Trophoblast cell (in vitro differentiated cells and primary cell): Measurements from ENCODE around the gene RILP.
A peak's percentile ranks its signal among the peaks of the same experiment; 100 is the strongest.

Experiments
- DNase-seq, 2 donors: peaks; one replicate each; pipeline ENCODE4 v3.0.0-alpha.2; 2016
- H2AFZ ChIP-seq: 2 replicates; pipeline ENCODE4 v1.6.1; 2013; ENCODE audit warnings: low read length, moderate library complexity, mild to moderate bottlenecking; ENCODE audit not compliant: insufficient read depth, poor library complexity
- H2AK5ac ChIP-seq: 2 replicates; pipeline ENCODE4 v1.6.1; 2013; ENCODE audit warnings: mild to moderate bottlenecking, low read length
- H2BK120ac ChIP-seq: 2 replicates; pipeline ENCODE4 v1.6.1; 2013; ENCODE audit warnings: low read length, mild to moderate bottlenecking, moderate library complexity; ENCODE audit not compliant: insufficient read depth, poor library complexity
- H2BK12ac ChIP-seq: 2 replicates; pipeline ENCODE4 v1.6.1; 2013; ENCODE audit warnings: mild to moderate bottlenecking, low read length, moderate library complexity
- H2BK5ac ChIP-seq: 2 replicates; pipeline ENCODE4 v1.6.1; 2013; ENCODE audit warnings: low read length, low read depth, moderate library complexity, mild to moderate bottlenecking; ENCODE audit not compliant: poor library complexity
- H3K14ac ChIP-seq: 2 replicates; pipeline ENCODE4 v1.6.1; 2013; ENCODE audit warnings: mild to moderate bottlenecking, low read length
- H3K18ac ChIP-seq: 2 replicates; pipeline ENCODE4 v1.6.1; 2013; ENCODE audit warnings: mild to moderate bottlenecking, low read length
- H3K23ac ChIP-seq: 2 replicates; pipeline ENCODE4 v1.6.1; 2013; ENCODE audit warnings: low read length
- H3K27ac ChIP-seq: 2 replicates; pipeline ENCODE4 v1.5.1; 2013; ENCODE audit warnings: low read depth, mild to moderate bottlenecking, inconsistent platforms, low read length, moderate library complexity
- H3K27me3 ChIP-seq: 2 replicates; pipeline ENCODE4 v1.6.1; 2013; ENCODE audit warnings: inconsistent platforms, mild to moderate bottlenecking, low read length, moderate library complexity; ENCODE audit not compliant: insufficient read depth
- H3K36me3 ChIP-seq, 2 experiments: 1 replicate in 1 of 2; 2 replicates in 1 of 2; pipeline ENCODE4 v1.6.1; 2013; ENCODE audit warnings: low read length in 2 of 2, mild to moderate bottlenecking in 2 of 2, moderate library complexity in 1 of 2; ENCODE audit not compliant: insufficient read depth in 2 of 2, control insufficient read depth in 1 of 2
- H3K4ac ChIP-seq: 2 replicates; pipeline ENCODE4 v1.6.1; 2013; ENCODE audit warnings: low read depth, mild to moderate bottlenecking, low read length, moderate library complexity
- H3K4me1 ChIP-seq, 2 experiments: 1 replicate in 1 of 2; 2 replicates in 1 of 2; pipeline ENCODE4 v1.6.1; 2013; ENCODE audit warnings: low read length in 2 of 2, mild to moderate bottlenecking in 2 of 2, moderate library complexity in 1 of 2; ENCODE audit not compliant: insufficient read depth in 2 of 2, control insufficient read depth in 1 of 2
- H3K4me2 ChIP-seq: 2 replicates; pipeline ENCODE4 v1.6.1; 2013; ENCODE audit warnings: inconsistent platforms, mild to moderate bottlenecking, low read length, moderate library complexity
- H3K4me3 ChIP-seq: 2 replicates; pipeline ENCODE4 v1.5.1; 2013; ENCODE audit warnings: mild to moderate bottlenecking, low read depth, low read length, inconsistent platforms
- H3K79me1 ChIP-seq: one replicate; pipeline ENCODE4 v1.6.1; 2013; ENCODE audit warnings: low read length
- H3K79me2 ChIP-seq: 2 replicates; pipeline ENCODE4 v1.6.1; 2013; ENCODE audit warnings: low read length, mild to moderate bottlenecking; ENCODE audit not compliant: control insufficient read depth, insufficient read depth, poor library complexity
- H3K9ac ChIP-seq: 2 replicates; pipeline ENCODE4 v1.6.1; 2013; ENCODE audit warnings: mild to moderate bottlenecking, low read length
- H3K9me3 ChIP-seq: 2 replicates; pipeline ENCODE4 v1.6.1; 2013; ENCODE audit warnings: low read depth, mild to moderate bottlenecking, control low read depth, inconsistent platforms, low read length; ENCODE audit not compliant: insufficient read depth
- H4K12ac ChIP-seq: 2 replicates; pipeline ENCODE4 v1.6.1; 2013; ENCODE audit warnings: low read depth, mild to moderate bottlenecking, low read length, moderate library complexity
- H4K8ac ChIP-seq: 2 replicates; pipeline ENCODE4 v1.6.1; 2013; ENCODE audit warnings: low read depth, mild to moderate bottlenecking, low read length, moderate library complexity
- H4K91ac ChIP-seq: one replicate; pipeline ENCODE4 v1.6.1; 2013; ENCODE audit warnings: low read depth, mild to moderate bottlenecking, low read length, moderate library complexity
- WGBS: extraction: QIAGEN DNeasy Blood & Tissue Kit; methylation state at CpG from one replicate; pipeline ENCODE4 v1.1.7; 2013; ENCODE audit warnings: missing lambda C conversion rate; ENCODE audit not compliant: insufficient read length, insufficient coverage; ENCODE audit errors: extremely low coverage; 5-methylcytosine and 5-hydroxymethylcytosine counted together

RILP gene

GRCh38 chr17:1625581-1625980 is 24.1 kb downstream of the RILP start:
- H2BK12ac ChIP-seq: no peak overlapping the region
- no peak overlapping the region for H2AFZ ChIP-seq
- H3K27me3 ChIP-seq: no peaks in the 10 kb centered on the region
- H3K9me3 ChIP-seq: peaks cover 2% of the 10 kb centered on the region
- H2BK5ac ChIP-seq: no peak overlapping the region
- H2BK120ac ChIP-seq: no peak overlapping the region
- H3K4me3 ChIP-seq: no peak overlapping the region
- peaks cover 8% of the 10 kb centered on the region for H3K79me2 ChIP-seq
- H3K4ac ChIP-seq: no peak overlapping the region
- no peak for DNase-seq
- no peak overlapping the region for H3K14ac ChIP-seq
- H3K79me1 ChIP-seq: peaks cover 29% of the 10 kb centered on the region
- peaks cover 0 to 7% of the 10 kb centered on the region in 2 experiments for H3K36me3 ChIP-seq
- no peak overlapping the region for H3K27ac ChIP-seq
- no peak overlapping the region for H4K91ac ChIP-seq
- H2AK5ac ChIP-seq: no peak overlapping the region
- peak overlapping the region; percentile 22 for H4K8ac ChIP-seq
- no peak overlapping the region for H3K18ac ChIP-seq
- H3K4me1 ChIP-seq: peaks cover 16 to 25% of the 10 kb centered on the region in 2 experiments
- H3K9ac ChIP-seq: no peak overlapping the region
- H4K12ac ChIP-seq: no peak overlapping the region
- H3K23ac ChIP-seq: no peak overlapping the region
- no peak overlapping the region for H3K4me2 ChIP-seq
- no CpG with 5 or more reads among the region's 6 CpGs for WGBS

GRCh38 chr17:1625053-1625452 is 24.6 kb downstream of the RILP start:
- no peak for DNase-seq
- no peak overlapping the region for H3K14ac ChIP-seq
- H3K4ac ChIP-seq: no peak overlapping the region
- no peaks in the 10 kb centered on the region for H3K27me3 ChIP-seq
- no CpG with 5 or more reads among the region's 14 CpGs for WGBS
- H3K18ac ChIP-seq: peak overlapping the region; percentile 4
- H3K9ac ChIP-seq: no peak overlapping the region
- peaks cover 8% of the 10 kb centered on the region for H3K79me2 ChIP-seq
- peaks cover 16 to 25% of the 10 kb centered on the region in 2 experiments for H3K4me1 ChIP-seq
- peaks cover 0 to 7% of the 10 kb centered on the region in 2 experiments for H3K36me3 ChIP-seq
- H4K8ac ChIP-seq: no peak overlapping the region
- no peak overlapping the region for H2BK120ac ChIP-seq
- peaks cover 2% of the 10 kb centered on the region for H3K9me3 ChIP-seq
- no peak overlapping the region for H2BK5ac ChIP-seq
- no peak overlapping the region for H4K91ac ChIP-seq
- no peak overlapping the region for H3K4me3 ChIP-seq
- no peak overlapping the region for H3K4me2 ChIP-seq
- no peak overlapping the region for H2AFZ ChIP-seq
- H3K27ac ChIP-seq: no peak overlapping the region
- H3K79me1 ChIP-seq: peaks cover 29% of the 10 kb centered on the region
- H3K23ac ChIP-seq: no peak overlapping the region
- H2AK5ac ChIP-seq: no peak overlapping the region
- H2BK12ac ChIP-seq: no peak overlapping the region
- no peak overlapping the region for H4K12ac ChIP-seq

DNA sequence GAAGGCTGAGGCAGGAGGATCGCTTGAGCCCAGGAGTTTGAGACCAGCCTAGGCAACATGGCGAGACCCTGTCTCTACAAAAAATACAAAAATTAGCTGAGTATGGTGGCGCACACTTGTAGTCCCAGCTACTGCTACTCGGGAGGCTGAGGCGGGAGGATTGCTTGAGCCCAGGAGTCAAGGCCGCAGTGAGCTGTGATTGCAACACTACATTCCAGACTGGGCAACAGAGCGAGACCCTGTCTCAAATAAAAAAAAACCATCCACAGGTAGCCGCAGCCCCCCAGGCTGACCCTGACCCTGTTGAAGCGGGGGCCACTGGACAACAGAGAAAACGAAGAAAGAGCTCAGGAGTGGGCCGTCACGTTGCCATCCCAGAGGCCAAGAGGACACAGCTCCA is 25.0 kb downstream of the RILP start:
- H2AK5ac ChIP-seq: no peak overlapping the region
- H3K36me3 ChIP-seq: peaks cover 0 to 9% of the 10 kb centered on the region in 2 experiments
- no peak overlapping the region for H4K12ac ChIP-seq
- no peak overlapping the region for H2BK12ac ChIP-seq
- no peak overlapping the region for H3K4me2 ChIP-seq
- peaks cover 8% of the 10 kb centered on the region for H3K79me2 ChIP-seq
- peaks cover 2% of the 10 kb centered on the region for H3K9me3 ChIP-seq
- no peak overlapping the region for H3K27ac ChIP-seq
- H3K14ac ChIP-seq: no peak overlapping the region
- no peak overlapping the region for H2BK120ac ChIP-seq
- no peak overlapping the region for H3K23ac ChIP-seq
- DNase-seq: no peak
- H4K91ac ChIP-seq: no peak overlapping the region
- H4K8ac ChIP-seq: no peak overlapping the region
- no peak overlapping the region for H3K18ac ChIP-seq
- H3K4me3 ChIP-seq: no peak overlapping the region
- H3K79me1 ChIP-seq: peaks cover 29% of the 10 kb centered on the region
- no CpG with 5 or more reads among the region's 12 CpGs for WGBS
- no peak overlapping the region for H2BK5ac ChIP-seq
- no peak overlapping the region for H3K4ac ChIP-seq
- no peaks in the 10 kb centered on the region for H3K27me3 ChIP-seq
- H3K4me1 ChIP-seq: peaks cover 12 to 25% of the 10 kb centered on the region in 2 experiments
- no peak overlapping the region for H2AFZ ChIP-seq
- no peak overlapping the region for H3K9ac ChIP-seq

- Histone ChIP-seq H3K4ac (no peak overlapping the region), H3K4me1 (peaks cover 12 to 24% of the 10 kb centered on the region in 2 experiments), H3K79me1 (peaks cover 22% of the 10 kb centered on the region), H4K91ac (peak overlapping the region; percentile 53), H4K8ac (no peak overlapping the region), H2AFZ (no peak overlapping the region), H3K23ac (no peak overlapping the region), H3K18ac (no peak overlapping the region), H2BK120ac (no peak overlapping the region), H3K79me2 (peaks cover 6% of the 10 kb centered on the region), H3K27me3 (no peaks in the 10 kb centered on the region), H2BK12ac (no peak overlapping the region), H2AK5ac (no peak overlapping the region), H3K9me3 (peaks cover 2% of the 10 kb centered on the region), H3K36me3 (peaks cover 6 to 14% of the 10 kb centered on the region in 2 experiments), H3K27ac (no peak overlapping the region), H3K14ac (no peak overlapping the region), H4K12ac (no peak overlapping the region), H3K4me2 (no peak overlapping the region), H3K4me3 (no peak overlapping the region), H2BK5ac (no peak overlapping the region), H3K9ac (no peak overlapping the region)
- no CpG with 5 or more reads among the region's 14 CpGs for WGBS
- DNase-seq: no peak
These were observed 26.5 kb downstream of the RILP start for GRCh38 chr17:1623057-1623630.
